ENCODE measurements around the gene C17orf114.

Gene C17orf114

DNA sequence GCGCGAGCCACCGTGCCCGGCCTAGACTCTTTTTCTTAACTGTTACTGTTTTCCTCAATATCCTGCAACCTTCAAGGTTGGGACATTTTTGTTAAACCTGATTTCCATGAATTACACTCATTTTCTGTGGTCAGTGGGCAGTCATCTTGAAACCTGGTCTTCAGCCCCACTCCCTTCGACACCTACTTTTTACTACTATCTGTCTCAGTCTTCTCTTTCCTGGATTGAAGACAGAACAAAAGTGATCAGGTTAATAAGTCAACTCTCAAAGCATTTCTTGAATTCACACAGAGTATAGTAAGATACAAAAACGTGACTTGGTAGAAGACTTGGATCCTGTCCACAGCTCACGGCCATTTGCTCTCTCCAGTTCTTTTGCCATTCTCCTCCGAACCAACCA lies 37.1 kb upstream of the C17orf114 start:
- Mint-ChIP-seq H3K27ac (ENCODE audit: unreplicated experiment) (no peak overlapping the region), H3K4me1 (ENCODE audit: unreplicated experiment) (peaks cover 48% of the 10 kb centered on the region), H3K4me3 (ENCODE audit: unreplicated experiment) (no peak overlapping the region), H3K27me3 (ENCODE audit: unreplicated experiment) (no peaks in the 10 kb centered on the region), H3K36me3 (ENCODE audit: unreplicated experiment) (peaks cover 8% of the 10 kb centered on the region), H3K9me3 (ENCODE audit: unreplicated experiment) (no peaks in the 10 kb centered on the region)
- no peak for DNase-seq (ENCODE audit: extremely low spot score, unreplicated experiment)
- TF ChIP-seq CTCF (IDR thresholded peaks at IDR 0.05) = no peak

- Mint-ChIP-seq H3K4me3 (ENCODE audit: unreplicated experiment) (no peak overlapping the region), H3K27me3 (ENCODE audit: unreplicated experiment) (no peaks in the 10 kb centered on the region), H3K4me1 (ENCODE audit: unreplicated experiment) (peaks cover 52% of the 10 kb centered on the region), H3K36me3 (ENCODE audit: unreplicated experiment) (peaks cover 8% of the 10 kb centered on the region), H3K9me3 (ENCODE audit: unreplicated experiment) (no peaks in the 10 kb centered on the region), H3K27ac (ENCODE audit: unreplicated experiment) (no peak overlapping the region)
- no peak for DNase-seq (ENCODE audit: extremely low spot score, unreplicated experiment)
- TF ChIP-seq CTCF (IDR thresholded peaks at IDR 0.05) = no peak
Observed at GRCh38 chr17:4838309-4838785, 36.2 kb upstream of the C17orf114 start.

GRCh38 chr17:4837471-4838308 lies 35.6 kb upstream of the C17orf114 start:
- H3K36me3 Mint-ChIP-seq (ENCODE audit: unreplicated experiment) = peaks cover 8% of the 10 kb centered on the region
- TF ChIP-seq CTCF (IDR thresholded peaks at IDR 0.05) = no peak
- H3K4me3 Mint-ChIP-seq (ENCODE audit: unreplicated experiment) = no peak overlapping the region
- DNase-seq (ENCODE audit: extremely low spot score, unreplicated experiment) = no peak
- peaks cover 52% of the 10 kb centered on the region for H3K4me1 Mint-ChIP-seq (ENCODE audit: unreplicated experiment)
- no peaks in the 10 kb centered on the region for H3K9me3 Mint-ChIP-seq (ENCODE audit: unreplicated experiment)
- no peaks in the 10 kb centered on the region for H3K27me3 Mint-ChIP-seq (ENCODE audit: unreplicated experiment)
- H3K27ac Mint-ChIP-seq (ENCODE audit: unreplicated experiment) = no peak overlapping the region

DNA sequence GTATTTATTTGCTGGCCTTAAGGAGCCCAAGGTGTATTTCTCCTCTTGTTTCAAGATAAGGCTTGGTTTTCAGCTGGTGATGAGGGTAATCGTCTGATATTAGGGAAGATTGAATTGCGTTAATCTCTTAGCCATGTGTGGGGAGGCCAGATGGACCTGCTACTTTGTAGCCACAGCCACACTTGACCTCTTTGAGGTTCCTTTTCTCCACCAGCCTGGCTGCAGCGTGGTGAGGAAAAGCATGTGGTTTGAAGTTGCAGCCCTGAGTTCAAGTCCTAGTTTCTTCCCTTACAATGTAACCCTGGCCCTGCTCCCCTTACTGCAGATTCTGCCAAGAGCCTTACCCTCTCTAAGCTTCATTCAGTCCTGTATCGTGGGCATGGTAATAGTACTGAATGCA lies 34.1 kb upstream of the C17orf114 start:
- no peak for DNase-seq (ENCODE audit: extremely low spot score, unreplicated experiment)
- Mint-ChIP-seq H3K27ac (ENCODE audit: unreplicated experiment) (peak overlapping the region; percentile 19), H3K9me3 (ENCODE audit: unreplicated experiment) (no peaks in the 10 kb centered on the region), H3K4me3 (ENCODE audit: unreplicated experiment) (no peak overlapping the region), H3K36me3 (ENCODE audit: unreplicated experiment) (peaks cover 8% of the 10 kb centered on the region), H3K27me3 (ENCODE audit: unreplicated experiment) (no peaks in the 10 kb centered on the region), H3K4me1 (ENCODE audit: unreplicated experiment) (peaks cover 52% of the 10 kb centered on the region)
- TF ChIP-seq CTCF (IDR thresholded peaks at IDR 0.05) = no peak

DNA sequence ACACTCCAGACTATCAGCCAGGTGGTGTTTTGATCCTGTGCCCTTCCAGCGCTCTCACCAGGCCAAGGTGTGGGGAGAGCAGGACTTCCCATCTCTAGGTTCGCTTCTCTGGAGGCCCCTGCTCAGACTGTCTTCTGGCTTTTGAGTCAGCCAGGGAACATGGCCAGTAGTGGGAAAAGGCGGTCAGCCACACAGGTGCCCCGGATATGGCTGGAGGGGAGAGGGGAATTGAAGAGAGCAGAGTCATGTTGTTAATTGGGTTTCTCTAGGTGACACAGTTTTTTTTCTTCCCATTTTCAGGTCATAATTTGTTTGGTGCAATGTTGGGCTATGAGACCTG lies 32.5 kb upstream of the C17orf114 start:
- Mint-ChIP-seq H3K27ac (ENCODE audit: unreplicated experiment) (peak overlapping the region; percentile 94), H3K9me3 (ENCODE audit: unreplicated experiment) (no peaks in the 10 kb centered on the region), H3K27me3 (ENCODE audit: unreplicated experiment) (no peaks in the 10 kb centered on the region), H3K4me1 (ENCODE audit: unreplicated experiment) (peaks cover 44% of the 10 kb centered on the region), H3K4me3 (ENCODE audit: unreplicated experiment) (peak overlapping the region; percentile 91), H3K36me3 (ENCODE audit: unreplicated experiment) (peaks cover 8% of the 10 kb centered on the region)
- TF ChIP-seq CTCF (IDR thresholded peaks at IDR 0.05) = no peak
- DNase-seq (ENCODE audit: extremely low spot score, unreplicated experiment) = no peak

All from osteocyte (in vitro differentiated cells).